Motor neuron (in vitro differentiated cells): ENCODE measurements around the gene TMEM125. TPM values are rescaled to one million over a fixed set of nuclear protein-coding genes. Genes with fewer than 3 reads are reported as not detected.

Experiments used
- total RNA-seq, 8 experiments: library from RNA; unstranded; fragments of 300-600 nt; gene quantifications; 2 replicates each; pipeline versions ENCODE4 v1.2.3 to v1.2.4, GENCODE V29; 2022

The TMEM125 gene
- total RNA-seq, 8 experiments from 2014 or later = 0.11 to 4.7 (median 0.34) TPM; not detected in 4

Other genes with a start within 250 kb of the TMEM125 start
- gene EBNA1BP2, start 97.7 kb upstream of the TMEM125 start, total RNA-seq = 100 to 1,000 TPM in 2 of 8 experiments, 10 to 100 TPM in 6; 71.2 to 109 (median 90.3) TPM
- 1 to 10 TPM in 4 of 8 experiments, under 1 TPM in 4; 0.40 to 7.3 (median 0.82) TPM for gene CFAP57, start 97.7 kb upstream of the TMEM125 start, total RNA-seq
- gene C1orf210, start 15.6 kb downstream of the TMEM125 start, total RNA-seq = under 1 TPM in 6 of 8 experiments, not detected in 2; 0.11 to 0.66 (median 0.36) TPM
- 10 to 100 TPM in 1 of 8 experiments, 1 to 10 TPM in 3, under 1 TPM in 4; 0.31 to 14.2 (median 0.88) TPM for gene TIE1, start 31.0 kb downstream of the TMEM125 start, total RNA-seq
- gene MPL, start 67.8 kb downstream of the TMEM125 start, total RNA-seq = under 1 TPM in 2 of 8 experiments, not detected in 6; 0.05 to 0.08 TPM
- 100 to 1,000 TPM in 1 of 8 experiments, 10 to 100 TPM in 5, 1 to 10 TPM in 1, under 1 TPM in 1; 0.15 to 144 (median 15.3) TPM for gene CDC20, start 89.0 kb downstream of the TMEM125 start, total RNA-seq
- gene ELOVL1, start 98.0 kb downstream of the TMEM125 start, total RNA-seq = 10 to 100 TPM; 11.1 to 83.1 (median 24.5) TPM
- gene MED8, start 119.8 kb downstream of the TMEM125 start, total RNA-seq = 100 to 1,000 TPM in 2 of 8 experiments, 10 to 100 TPM in 6; 22.7 to 121 (median 57.1) TPM
- gene SZT2, start 119.9 kb downstream of the TMEM125 start, total RNA-seq = 10 to 100 TPM; 14.3 to 73.8 (median 23.0) TPM
- gene HYI, start 183.9 kb downstream of the TMEM125 start, total RNA-seq = 10 to 100 TPM in 6 of 8 experiments, 1 to 10 TPM in 2; 4.4 to 17.6 (median 13.2) TPM